T-helper 2 cell (primary cell): ENCODE measurements around the gene ODAD3.
A peak's percentile ranks its signal among the peaks of the same experiment; 100 is the strongest.

Experiments
- DNase-seq, 5 experiments: peaks; one replicate each; pipeline versions ENCODE4 v3.0.0 to v3.0.0-alpha.2; 2012 to 2022

Gene ODAD3

DNA sequence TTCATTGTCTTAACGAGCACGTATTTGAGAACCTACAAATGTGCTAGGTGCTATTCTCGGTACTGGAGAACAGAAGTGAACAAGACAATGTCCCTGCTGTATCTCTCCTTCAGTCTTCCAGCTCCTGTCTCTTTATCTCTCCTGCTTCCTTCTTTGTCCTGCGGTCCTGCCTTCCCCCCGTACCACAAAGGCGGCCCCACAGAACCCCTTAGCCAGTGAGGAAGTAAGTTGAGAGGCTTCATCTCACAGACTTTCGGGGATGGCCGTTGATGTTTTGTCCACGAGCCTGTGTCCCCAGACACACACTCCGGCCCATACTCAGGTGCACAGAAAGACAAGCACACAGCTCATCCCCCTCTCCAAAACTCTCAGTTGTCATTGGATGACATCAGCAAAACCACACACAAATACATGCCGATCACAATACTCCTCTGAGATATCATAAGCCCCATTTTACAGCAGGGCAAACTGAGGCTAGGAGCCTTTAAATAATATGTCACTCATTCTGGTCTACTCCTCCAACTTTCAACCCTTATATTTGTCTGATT lies 61.0 kb downstream of the ODAD3 start:
- DNase-seq: peak in 1 of 5 experiments; percentile 43

DNA sequence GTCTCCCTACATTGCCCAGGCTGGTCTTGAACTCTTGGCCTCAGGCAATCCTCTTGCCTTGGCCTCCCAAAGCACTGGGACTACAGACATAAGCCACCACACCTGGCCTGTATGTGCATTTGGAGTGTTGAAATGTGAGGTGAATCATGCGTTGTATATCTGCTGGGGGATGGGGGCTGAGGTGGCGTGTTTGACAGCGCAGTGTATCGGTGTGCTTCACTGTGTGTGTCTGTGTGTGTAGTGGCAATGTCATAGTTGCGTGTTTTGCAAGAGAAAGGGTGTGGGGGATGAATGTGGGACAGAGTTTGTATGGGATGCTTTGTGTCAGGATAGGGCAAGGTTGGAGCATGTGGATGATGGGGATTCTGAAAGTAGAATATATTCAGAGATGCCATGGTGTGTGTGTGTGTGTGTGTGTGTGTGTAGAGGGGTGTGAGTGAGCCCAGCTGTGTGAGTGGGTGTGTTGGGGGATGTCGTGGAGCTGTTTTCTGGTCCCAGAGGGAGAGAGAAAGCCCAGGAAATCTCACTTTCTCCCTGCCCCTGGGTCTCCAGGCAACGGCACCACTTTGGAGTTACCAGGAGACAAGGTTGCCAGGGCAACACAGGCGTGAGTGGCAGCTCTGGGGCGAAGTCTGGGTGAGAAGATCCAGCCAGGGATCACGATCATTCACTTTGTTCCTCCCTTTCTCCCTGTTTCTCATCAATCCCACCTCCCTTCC lies 61.6 kb downstream of the ODAD3 start:
- DNase-seq: no peak

DNA sequence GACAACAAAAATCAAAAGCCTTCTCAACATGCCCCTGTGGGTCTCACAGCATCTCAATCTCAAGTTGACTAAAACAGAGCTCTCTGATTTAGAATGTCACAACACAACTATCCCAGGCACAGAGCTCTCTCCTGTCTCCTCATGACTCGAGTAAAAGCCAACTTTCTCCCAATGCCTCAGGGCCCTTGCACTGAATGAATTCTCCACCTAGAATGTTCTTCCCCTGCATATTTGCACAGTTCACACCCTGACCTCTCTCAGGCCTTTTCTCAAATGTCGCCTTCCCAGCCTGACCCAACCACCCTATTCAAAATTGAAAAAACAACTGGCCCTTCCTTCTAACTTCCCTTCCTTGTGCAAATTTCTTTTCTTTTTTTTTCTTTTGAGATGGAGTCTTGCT lies 64.2 kb downstream of the ODAD3 start:
- DNase-seq: no peak
